ENCODE measurements around the gene RFTN1.

RFTN1 gene

DNA sequence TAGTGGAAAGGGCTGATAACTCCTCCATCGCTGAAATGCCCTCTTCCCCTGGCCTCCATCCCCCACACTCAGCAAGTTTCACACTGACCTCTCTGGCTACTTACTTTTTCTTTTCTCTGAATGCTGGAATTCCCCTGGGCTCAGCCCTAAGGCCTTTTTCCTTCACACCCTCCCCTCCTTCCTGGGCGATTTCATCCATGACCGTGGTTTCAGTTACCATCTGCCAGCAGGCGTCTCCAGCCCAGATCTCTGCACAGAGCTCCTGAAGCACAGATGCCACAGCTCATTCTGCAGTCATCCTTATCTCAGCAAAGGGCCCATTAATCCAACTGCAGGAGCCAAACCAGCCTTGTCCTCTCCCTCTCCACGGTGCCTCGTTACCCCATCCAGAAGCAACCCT, 114.0 kb downstream of the RFTN1 start:
- no peak for DNase-seq

DNA sequence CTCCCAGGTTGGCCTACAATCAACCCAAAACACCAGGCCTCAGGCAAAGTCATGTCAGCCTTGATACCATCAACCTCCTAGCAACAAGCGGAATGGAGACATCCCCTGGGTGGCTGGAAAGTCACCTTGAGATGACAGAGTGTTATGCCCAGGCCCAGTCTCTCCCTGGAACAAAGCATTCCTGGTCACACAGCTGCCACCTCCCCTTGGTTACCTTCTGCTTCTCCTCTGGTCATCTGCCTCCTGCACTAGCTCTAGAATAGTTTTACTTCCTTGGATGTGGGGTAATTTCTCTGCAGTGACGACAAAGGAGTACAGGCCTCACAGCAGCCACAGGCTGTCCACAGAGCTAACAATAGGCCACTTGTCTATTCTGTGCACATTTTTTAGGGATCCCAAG, 114.9 kb downstream of the RFTN1 start:
- DNase-seq: no peak

DNA sequence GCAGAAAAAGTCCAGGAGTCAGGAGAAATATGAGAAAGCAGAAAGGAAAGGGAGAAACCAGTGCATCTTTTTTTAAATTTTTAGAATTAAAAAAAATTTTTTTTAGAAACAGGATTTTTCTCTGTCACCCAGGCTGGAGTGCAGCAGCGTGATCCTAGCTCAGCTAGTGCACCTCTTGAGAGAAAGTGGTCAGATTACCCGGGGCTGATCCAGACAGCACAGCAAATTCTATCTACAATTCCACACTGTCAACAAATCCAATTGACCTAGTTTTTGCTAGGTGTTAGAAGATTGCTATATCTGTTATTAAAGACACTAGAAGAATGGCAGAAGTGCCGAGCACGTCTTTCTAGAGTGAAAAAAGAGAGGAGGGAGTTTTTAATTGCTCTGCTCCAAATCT, 117.3 kb downstream of the RFTN1 start:
- DNase-seq: no peak

DNA sequence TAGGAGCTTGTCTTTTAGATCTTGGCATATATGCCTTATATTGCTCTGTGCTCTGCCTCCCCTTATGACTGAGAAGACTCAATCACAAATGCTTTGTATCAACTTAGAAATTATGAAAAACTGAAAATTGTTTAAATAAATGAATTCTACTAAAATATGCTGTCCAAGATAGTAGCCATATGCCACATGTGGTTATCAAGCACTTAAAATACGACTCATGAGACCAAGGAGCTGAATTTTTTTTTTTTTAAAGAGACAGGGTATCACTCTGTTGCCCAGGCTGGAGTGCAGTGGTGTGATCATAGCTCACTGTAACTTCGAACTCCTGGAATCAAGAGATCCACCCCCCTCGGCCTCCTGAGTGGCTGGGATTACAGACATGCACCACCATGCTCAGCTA, 118.3 kb downstream of the RFTN1 start:
- DNase-seq: no peak

DNA sequence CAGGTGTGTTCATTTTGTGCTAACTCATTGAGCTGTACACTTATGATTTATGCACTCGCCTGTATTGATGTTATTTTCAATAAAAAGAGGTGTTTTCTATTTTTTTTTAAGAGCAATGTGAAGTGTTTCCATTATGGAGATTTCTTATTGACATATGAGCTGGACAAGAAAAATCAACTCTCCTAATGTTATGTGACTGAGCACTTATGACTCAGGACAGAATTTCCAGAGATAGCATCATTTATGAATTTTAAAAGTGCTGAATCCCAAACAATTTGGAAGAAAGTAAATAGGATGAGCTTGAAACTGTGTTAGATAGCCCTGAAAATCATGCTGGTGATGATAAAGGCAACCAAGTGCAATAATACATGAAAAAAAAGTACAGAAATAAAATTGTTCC, 118.9 kb downstream of the RFTN1 start:
- no peak for DNase-seq

DNA sequence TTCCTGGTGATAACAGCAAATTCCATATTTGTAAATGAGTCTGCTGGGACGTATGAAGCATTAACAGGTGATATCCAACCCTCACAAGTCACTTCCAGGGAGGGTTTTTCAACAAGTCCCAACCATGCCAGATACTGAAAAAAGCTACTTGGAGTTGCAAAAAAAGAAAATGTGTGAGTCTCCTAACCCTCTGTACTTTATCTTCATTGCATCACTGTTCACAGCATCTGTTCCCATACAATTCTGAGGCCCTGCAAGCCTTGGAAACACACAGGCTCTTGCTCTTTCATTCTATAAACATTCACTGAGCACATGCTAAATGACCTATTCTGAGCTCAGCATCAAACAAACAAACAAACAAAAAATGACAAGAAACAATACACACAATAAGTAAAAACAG, 120.8 kb downstream of the RFTN1 start:
- DNase-seq: no peak

DNA sequence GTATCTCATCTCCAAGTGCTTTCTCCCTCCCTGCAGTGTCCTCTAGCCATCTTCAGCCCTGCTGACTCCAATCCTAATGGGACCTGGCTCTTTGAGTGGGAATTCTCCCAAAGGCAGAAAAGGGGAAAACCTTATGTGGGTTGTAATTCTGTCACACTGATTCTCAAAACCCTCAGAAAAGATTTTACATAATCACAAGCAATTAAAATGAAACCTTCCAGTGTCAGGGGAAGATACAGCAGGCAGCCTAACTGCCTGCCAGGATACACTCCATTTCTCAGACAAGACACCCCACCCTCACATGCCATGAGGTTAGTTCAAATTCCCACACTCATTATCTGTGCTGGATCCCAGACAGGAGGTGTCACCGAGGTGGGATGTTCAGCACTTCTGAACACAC, 121.4 kb downstream of the RFTN1 start:
- DNase-seq: no peak

DNA sequence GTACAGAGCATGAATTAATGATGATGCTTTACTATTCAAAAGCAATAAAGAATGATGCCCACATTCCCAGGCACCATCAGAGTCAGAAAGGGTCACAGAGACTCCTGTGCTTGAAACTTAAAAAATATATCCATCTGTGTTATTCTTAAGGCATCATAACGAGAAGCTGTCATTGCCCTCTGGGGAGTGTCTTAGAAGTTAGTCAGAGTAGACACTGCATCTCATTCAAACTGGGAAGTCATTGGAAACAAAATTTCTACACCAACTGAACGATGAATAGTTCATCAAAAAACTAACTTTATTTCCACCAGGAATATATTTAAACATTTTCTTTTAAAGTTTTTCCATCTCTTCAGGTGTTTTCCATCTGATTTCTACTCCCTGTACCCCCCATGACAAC, 122.9 kb downstream of the RFTN1 start:
- DNase-seq: no peak

DNA sequence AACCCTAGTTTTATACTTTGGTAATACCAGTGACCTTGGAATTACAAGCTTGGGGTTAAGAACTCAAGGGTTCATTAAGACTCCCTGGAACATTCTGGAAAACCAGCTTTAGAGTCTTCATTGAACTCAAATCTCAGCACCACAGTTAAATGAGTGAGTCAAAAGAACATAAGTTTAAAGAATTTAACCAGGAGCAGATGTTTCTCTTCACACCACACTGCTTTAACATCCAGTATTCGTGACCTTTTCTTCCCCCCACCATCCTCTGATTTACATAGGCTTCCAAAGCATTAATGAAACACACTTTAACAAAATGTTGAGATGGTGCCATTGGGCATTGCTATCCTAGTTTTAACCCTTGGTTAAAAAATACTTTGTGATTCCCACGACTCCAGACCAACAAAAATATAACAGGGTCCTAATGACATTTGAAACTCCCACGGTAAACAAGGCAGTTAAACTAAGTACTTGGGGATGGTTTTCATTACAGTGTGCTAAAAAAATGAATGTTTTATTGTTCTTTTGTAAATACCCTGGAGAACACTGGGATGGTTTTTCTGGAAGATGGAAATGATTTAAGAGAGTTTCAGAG, 124.6 kb downstream of the RFTN1 start:
- DNase-seq: no peak

DNA sequence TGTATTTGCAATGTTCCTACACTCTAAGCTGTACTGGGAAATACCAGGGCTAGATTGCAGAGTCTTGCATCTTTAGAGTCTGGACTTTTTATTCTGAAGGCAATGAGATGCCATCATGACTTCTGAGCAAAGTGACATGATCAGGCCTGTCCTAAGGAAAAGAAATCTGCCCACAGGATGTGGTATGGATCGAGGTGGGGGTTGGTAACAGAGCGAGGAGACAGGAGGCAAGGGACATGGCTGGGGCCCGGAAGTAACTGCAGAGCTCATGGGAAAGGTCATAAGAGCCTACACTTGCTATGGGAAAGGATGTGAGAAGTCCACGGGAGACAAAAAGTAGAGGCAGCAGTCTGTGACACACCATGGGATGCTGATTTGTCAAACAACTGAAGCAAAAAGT, 126.9 kb downstream of the RFTN1 start:
- DNase-seq: no peak

DNA sequence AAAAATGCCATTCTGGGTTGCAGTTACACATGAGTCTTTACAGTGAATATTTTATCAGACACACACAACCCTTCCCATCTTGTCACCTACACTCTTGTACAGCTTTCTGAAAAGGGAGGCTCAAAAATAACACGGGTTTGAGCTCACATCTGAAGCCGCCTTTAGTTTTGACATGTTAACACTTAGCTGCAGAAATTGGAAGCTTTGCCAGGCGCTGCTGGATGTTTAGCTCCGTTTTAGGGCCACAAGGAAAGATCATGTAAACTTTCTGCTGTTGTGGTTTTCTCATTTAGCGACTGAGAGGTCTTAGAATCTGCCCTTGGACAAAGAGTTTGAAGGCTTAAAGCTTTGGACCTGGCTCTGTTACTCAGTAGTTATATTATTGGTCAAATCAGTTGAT, 128.3 kb downstream of the RFTN1 start:
- no peak for DNase-seq

DNA sequence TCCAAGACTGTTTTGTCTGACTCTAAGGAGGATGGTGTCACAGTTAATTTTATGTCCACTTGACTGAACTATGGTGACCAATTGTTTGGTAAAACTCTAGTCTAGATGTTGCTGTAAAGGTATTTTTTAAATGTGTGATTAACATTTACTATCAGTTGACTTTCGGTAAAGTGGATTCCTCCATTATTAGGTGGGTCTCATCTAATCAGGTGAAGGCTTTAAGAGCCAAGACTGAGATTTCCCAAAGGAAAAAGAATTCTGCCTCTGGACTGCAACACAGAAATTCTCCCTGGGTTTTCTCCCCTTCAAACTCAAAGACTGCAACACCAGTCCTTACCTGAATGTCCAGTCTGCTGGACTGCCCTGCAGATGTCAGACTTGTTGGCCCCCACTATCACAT, 129.6 kb downstream of the RFTN1 start:
- DNase-seq: no peak

DNA sequence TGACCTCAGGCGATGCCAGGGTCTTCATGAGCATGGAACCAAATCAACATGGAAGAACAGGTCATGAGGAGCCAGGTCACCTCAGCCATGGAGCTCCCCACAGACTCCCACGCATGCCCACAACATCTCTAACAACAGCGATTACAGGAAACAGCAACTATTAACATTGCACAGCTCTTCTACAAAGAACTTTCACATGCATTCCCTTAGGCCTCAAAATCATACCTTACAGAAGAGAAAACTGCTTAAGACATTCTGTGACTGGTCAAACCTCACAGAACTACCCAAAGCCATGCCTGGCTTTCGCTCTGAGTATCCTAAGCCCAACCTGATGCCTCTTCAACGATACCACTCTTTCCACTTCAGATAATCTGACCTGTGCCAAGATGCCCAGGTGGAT, 130.7 kb downstream of the RFTN1 start:
- no peak for DNase-seq

DNA sequence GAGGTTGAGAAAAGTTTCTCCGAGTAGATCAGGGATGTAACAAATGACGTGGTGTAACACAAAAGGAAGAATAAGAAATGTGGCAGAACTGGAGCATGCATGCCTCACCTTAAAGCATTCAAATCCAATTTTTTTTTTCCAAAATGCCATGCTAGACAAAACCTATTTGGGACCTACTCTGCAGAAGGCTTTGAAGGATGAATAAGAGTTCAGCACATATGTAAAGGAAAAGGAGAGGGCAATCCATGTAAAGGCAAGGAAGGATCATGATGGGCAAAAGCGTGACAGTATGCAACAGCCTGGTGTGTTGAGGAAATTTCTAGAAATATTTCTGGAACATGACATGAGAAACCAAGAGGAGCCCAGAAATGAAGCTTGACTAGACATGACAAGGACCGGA, 132.1 kb downstream of the RFTN1 start:
- DNase-seq: no peak

DNA sequence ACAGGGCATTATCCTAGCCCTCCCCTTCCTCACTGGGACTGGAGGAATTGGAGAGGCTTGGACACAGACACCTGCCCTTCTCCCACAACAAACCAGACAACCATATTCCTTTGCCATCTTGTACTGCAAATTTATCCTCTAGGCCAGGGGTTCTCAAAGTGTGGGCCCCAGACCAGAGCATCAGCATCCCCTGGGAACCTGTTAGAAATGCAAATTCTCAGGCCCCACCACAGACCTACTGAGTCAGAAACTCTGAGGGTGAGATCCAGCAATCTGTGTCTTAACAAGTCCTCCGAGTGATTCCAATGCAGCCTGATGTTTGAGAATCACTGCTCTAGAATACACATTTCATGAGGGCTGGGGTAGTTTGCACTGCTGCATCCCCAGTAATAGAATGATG, 133.1 kb downstream of the RFTN1 start:
- DNase-seq: no peak

DNA sequence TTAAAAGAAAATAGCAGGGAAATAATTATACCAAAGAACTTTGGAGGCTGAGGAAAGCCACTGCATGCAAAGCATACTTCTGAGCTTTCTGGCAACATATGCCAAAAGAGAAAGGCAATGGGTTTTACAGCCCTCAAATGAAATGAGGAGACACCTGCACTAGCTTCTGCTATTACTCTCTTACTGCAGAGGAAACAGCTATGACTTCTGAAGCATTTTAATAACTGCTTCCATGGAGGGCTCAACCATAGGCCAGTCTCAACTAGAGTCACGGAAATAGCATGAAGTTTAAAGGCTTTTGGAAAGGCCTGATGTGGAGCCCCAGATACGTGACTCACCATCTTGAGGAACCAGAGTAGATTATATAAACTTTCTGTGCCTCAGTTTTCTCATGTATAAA, 133.7 kb downstream of the RFTN1 start:
- DNase-seq: no peak

DNA sequence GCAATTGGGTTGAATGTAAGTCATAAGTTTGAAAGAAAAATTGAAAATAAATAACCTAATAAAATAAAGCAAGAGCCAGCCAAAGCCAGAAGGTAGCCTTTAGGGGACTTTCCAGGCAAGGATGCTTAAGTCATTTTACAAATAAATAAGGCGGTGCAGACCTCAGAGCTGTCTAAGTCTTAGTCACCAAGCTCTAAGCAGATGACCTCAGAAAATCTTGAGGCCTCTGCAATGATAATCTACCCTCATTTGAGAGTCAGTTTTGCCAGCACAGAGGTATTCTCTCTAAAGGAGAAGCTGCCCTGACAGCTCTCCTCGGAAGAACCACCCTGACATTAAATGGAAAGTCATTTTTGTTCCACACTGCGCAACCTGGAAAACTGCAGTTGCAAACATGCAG, 134.6 kb downstream of the RFTN1 start:
- no peak for DNase-seq

DNA sequence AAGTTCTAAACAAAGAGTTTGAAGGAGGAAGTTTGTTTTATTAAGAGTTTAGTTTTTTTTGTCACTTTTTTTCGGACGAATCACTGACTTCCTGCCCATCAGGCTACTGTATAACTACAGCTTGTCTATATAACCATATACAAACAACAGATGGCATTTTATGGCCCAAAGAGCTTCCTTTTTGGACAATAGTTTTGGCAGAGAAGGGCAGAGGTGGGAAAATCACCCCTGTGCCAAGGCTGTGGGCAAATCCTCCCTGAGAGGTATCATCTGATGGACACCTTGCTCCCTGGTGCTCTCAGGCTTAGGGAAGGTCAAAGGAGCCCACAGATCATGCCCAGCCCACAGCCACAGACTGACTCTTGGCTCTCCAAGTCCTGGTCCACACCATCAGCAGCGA, 135.1 kb downstream of the RFTN1 start:
- no peak for DNase-seq

DNA sequence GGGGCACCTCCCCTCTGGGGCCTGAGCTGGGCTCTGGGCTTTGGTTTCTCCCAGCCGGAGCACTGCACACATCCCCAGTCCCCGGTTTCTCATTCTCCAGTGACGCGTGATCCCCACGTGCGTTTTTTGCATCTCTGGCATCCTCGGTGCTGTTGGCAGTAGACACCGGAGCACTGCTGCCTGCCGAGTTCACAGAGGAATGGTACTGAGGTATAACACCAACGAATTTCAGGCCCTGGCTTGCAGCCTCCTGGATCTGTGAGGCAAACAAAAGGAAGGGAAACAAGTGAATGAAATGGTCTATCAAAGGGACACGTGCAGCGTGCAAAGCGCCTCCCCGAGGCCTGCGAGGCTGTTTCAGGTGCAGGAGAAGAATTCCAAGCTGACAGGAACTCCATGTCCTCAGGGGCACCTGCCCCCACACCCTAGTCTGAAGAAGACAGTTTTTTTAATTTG, 135.6 kb downstream of the RFTN1 start:
- DNase-seq: no peak

DNA sequence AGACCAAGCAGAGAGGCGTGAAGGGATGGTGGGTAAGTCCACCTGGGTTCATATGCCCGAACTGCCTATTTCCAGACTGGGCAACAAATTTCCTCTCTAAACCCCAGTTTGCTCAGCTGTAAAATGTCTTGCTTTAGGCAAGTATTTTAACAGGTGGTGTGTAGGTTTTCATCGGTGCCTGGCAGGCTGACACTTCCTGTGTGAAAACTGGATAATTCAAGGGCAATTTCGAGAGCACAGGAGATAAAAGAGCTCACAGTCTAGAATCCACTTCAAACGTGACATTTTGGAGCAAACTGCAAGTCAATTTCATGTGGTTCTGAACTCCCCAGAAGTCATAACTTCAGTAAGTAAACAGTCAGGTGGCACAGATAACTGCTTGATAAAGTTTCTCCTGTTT, 136.3 kb downstream of the RFTN1 start:
- DNase-seq: no peak

DNA sequence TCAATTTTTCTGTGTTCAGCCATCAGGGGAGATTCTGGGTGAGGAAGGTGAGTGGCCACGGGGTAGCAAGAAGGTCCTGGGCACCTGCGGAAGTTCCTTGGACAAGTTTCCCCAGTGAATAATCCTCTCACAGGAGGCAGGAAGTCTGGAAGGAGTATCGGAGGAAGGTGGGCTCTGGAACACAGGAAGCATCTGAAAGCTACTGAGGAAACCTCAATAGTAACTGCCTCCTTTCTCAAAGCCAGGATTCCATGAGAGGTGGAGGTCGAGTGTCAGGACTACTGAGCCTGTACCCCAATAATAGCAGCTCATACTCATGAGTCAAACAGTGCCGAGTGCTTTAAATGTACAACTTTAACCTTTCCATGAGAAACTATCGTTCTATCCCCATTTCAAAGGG, 137.6 kb downstream of the RFTN1 start:
- DNase-seq: no peak

DNA sequence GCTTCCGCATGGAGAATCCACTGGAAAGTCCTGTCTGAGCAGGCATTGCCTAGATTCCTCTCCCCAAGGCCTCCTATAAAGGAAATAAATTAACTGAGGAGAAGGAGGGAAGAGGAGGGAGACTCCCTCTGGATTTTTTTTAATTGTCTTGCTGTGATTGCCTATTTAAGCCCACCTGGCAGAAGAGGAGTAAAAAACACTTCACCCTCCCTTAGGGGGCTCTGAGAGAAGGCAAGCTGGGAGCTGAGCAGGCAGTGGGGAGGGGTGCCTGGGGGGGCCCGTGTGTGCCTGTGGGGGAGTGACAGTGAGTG, 138.6 kb downstream of the RFTN1 start:
- no peak for DNase-seq

DNA sequence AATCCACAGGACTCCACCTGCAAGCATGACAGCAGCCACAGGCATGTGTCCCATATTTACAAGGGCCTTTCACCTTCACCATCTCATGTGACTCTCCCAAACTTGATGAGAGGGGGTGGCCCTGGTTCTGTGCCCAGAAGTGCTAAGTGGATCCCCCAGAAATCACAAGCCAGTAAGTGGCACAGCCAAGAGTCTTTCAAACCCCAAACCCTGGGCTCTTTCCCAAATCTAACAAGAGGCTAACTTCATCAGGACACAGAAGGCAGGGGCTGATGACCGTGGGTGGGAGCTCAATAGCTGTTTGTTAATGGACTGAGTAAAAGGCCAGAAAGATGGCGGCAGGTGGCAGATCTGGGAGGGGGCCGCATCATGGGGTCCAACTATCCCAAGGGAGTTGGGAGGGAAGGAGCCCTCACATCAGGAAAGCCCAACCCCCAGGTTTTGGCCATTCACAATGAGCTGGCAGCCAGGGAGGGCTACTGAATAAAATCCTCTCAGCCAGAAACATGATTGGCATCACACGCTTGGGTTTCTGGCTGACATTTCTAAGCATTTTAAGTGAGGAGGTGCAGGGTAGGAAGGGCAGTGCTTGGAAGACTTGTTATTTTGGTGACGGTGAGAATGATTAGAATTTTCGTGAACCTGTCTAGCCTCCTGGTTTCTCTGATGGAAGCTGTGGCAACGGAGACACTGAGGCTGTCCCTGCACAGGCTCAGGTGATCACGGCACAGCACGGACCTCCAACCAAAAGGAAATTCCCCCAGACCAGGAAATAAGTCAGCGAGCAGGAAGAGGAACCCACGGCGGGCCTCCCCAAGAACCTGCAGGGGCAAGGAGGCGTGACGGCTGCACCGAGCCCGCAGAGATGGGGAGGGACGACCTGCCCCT, 139.2 kb downstream of the RFTN1 start:
- no peak for DNase-seq

DNA sequence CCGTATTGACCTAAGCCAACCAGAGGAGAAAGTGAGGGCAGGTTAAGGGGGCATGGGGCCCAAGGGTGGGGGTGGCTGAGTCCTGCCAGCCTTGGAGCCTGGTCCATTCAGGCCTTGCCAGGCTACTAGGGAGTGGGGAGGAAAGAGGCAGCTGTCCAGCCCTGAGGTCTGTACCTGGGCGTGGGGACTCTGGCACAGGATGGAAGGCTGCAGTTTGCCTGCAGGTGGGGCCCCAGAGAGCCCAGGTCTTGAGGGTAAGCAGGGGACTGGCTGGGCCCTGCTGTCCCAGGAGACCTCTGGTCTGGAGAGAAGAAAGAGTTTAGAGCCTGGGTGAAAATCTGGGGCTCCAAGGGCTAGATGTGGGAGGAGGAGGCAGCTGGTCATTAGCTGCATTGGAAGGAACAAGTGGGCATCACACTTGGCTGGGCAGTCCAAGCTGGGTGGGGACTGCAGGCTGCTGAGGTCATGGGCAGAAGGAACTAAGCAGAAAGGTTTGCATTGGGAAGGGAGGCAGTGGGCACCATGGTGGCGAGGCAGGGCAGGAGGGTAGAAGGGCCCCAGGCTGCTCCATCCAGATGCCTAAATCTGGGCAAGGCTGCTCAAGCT, 140.1 kb downstream of the RFTN1 start:
- no peak for DNase-seq
